WI38 (cell line): ENCODE data around the gene MEF2A.
"Not testable (repeated sequence)": the region's sequence is repeated elsewhere in the genome, so short reads cannot be mapped to it uniquely, and the experiment has no call there.

Experiments used
- H3K4me3 ChIP-seq: 2 replicates; pipeline ENCODE4 v1.5.1; 2011; ENCODE audit warnings: low read depth, mild to moderate bottlenecking, control low read depth, low read length
- TF ChIP-seq, protein P1 (sequence below): IDR thresholded peaks from 2 replicates; pipeline ENCODE4 v1.5.1; 2012; ENCODE audit warnings: low read depth, mild to moderate bottlenecking, control low read depth, low read length

Gene MEF2A

DNA sequence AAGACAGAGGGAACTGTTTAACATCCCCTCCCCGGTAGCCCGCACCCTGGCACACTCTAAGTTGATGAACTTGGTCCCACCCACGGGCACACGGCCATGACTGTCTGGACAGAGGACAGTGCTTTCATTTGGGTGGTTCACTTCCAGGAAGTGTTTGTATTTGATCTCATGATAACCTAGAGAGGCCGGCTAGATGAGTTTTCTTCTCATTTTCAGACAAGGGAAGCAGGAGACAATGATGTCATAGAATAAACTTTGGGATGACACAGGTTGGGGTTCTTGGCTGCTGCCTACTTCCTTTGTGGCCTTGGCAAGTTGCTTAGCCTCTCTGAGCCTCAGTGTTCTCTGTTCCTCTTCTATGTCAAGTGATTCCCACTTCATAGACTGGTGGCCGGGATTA is 183.6 kb downstream of the MEF2A start:
- H3K4me3 ChIP-seq: no peak overlapping the region
- TF ChIP-seq, protein P1, sequence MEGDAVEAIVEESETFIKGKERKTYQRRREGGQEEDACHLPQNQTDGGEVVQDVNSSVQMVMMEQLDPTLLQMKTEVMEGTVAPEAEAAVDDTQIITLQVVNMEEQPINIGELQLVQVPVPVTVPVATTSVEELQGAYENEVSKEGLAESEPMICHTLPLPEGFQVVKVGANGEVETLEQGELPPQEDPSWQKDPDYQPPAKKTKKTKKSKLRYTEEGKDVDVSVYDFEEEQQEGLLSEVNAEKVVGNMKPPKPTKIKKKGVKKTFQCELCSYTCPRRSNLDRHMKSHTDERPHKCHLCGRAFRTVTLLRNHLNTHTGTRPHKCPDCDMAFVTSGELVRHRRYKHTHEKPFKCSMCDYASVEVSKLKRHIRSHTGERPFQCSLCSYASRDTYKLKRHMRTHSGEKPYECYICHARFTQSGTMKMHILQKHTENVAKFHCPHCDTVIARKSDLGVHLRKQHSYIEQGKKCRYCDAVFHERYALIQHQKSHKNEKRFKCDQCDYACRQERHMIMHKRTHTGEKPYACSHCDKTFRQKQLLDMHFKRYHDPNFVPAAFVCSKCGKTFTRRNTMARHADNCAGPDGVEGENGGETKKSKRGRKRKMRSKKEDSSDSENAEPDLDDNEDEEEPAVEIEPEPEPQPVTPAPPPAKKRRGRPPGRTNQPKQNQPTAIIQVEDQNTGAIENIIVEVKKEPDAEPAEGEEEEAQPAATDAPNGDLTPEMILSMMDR: no peak

DNA sequence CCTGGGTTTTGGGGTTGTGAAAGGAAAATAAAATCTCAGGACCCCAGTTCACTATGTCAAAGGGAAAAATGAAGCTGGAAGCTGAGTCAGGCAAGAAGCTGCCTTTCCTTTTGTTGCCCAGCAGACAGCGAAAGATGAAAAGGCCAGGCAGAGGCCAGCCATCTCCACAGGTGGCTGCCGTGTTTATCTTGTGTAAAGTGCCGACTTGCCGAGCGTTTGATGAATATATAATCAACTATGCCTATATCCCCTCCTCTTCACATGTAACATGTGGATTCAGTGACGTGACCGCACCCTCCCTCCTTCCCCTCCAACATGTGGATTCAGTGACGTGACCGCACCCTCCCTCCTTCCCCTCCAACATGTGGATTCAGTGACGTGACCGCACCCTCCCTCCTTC is 184.5 kb downstream of the MEF2A start:
- not testable (repeated sequence) for H3K4me3 ChIP-seq

DNA sequence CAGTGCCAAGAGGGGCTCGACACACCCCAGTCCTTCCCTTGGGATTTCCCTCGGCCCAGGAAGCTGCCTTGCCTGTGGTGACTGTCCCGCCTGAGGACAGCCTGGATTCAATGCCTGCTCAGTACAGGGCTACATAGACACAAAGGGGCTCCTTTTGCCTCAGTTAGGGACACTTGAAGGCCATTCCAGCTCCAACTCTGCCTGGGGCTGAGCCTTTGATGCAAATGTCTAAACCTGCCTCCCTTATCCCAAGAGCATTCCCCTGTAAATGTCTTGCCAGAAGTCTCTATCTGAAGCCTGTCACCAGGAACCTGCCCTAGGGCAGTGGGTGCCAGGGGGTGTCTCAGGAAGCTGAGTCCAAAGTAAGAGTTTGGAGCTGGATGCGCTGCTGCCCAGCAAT is 186.8 kb downstream of the MEF2A start:
- TF ChIP-seq, protein P1: no peak
- no peak overlapping the region for H3K4me3 ChIP-seq

GRCh38 chr15:99753066-99753465 is 187.3 kb downstream of the MEF2A start:
- TF ChIP-seq, protein P1: no peak
- no peak overlapping the region for H3K4me3 ChIP-seq

DNA sequence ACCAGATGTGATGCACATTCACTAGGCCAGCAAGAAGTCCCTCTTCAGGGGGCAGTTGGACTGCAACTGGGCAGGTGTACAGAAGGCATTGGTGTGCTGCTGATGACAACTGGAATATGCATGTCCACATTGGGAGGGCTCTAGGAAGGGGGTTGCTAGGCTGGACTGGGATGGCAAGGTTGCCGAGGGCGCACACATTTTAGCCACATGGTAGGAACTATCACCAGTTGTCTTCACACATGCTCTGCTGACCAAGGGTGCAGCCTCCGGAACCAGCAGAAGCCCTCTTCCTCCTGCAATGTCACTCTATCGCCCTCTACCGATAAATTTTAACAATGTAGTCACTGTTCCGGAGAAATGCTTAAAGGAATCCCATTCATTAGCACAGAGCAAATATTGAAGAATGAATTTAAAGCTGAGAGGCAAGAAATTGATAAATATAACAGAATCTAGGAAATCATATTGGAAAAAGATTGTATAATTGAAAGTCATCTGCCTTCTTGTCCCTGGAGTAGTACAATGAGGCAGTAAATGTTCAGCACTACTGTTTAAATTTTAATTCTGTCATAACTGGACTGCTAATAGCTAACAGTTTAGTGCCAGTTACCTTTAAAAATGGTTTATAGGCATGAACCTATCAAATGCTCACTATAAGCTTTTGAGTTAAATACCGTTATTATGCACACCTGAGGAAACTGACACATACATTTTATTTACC is 190.1 kb downstream of the MEF2A start:
- no peak overlapping the region for H3K4me3 ChIP-seq
- TF ChIP-seq, protein P1: peak; percentile 71

- TF ChIP-seq, protein P1: no peak
- H3K4me3 ChIP-seq: no peak overlapping the region
These were observed 196.5 kb downstream of the MEF2A start for GRCh38 chr15:99762288-99762687.

DNA sequence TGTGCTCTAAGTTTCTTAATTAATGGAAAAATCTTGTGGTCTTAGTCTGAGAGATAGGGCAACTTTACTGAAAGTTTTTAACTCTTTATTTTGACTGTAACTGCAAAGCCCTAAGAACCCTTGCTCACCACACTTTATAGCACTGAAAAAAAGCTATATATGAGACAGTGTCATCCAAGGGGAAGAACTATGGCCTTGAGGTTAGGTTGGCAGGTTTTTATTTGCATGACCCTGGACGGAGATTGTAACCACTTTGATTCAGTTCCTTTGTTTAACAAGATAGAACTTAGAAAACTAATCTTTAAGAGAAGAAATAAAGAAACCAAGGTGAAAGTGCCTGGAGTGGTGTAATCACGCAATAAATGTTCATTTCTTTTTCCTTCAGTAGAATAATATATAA is 198.0 kb downstream of the MEF2A start:
- TF ChIP-seq, protein P1: no peak
- no peak overlapping the region for H3K4me3 ChIP-seq

- TF ChIP-seq, protein P1: no peak
- no peak overlapping the region for H3K4me3 ChIP-seq
These were observed 198.7 kb downstream of the MEF2A start for GRCh38 chr15:99764522-99764921.
